DND-41 (cell line): ENCODE measurements around the gene PTPRU.

Experiments
- ATAC-seq: fragments of 200-7000 bp; cut with Tn5 transposase; 3 replicates; pipeline ENCODE4 v1.9.1; 2021; ENCODE audit warnings: low read depth; ENCODE audit not compliant: insufficient read depth
- DNase-seq: peaks from one replicate; pipeline ENCODE4 v3.0.0-alpha.2; 2020
- H2AFZ ChIP-seq: 2 replicates; pipeline ENCODE4 v1.6.0; 2012; ENCODE audit warnings: low read depth, low read length
- H3K27ac ChIP-seq: 2 replicates; pipeline ENCODE4 v1.5.1; 2012; ENCODE audit warnings: low read length, inconsistent platforms
- H3K27me3 ChIP-seq: fragments of 200-600 bp; sonication (generic); 2 replicates; pipeline ENCODE4 v1.6.0; 2012; ENCODE audit warnings: low read length, mild to moderate bottlenecking, inconsistent platforms; ENCODE audit not compliant: insufficient read depth, poor library complexity
- H3K36me3 ChIP-seq: 2 replicates; pipeline ENCODE4 v1.5.1; 2012; ENCODE audit warnings: low read length, inconsistent platforms; ENCODE audit not compliant: insufficient read depth
- H3K4me1 ChIP-seq: 2 replicates; pipeline ENCODE4 v1.5.1; 2012; ENCODE audit warnings: mild to moderate bottlenecking, low read length; ENCODE audit not compliant: insufficient read depth
- H3K4me2 ChIP-seq: 2 replicates; pipeline ENCODE4 v1.6.0; 2012; ENCODE audit warnings: mild to moderate bottlenecking, moderate library complexity, low read length, inconsistent platforms; ENCODE audit not compliant: insufficient read depth
- H3K4me3 ChIP-seq, 2 experiments: fragments of 200-600 bp in 1 of 2; shearing (Covaris generic) in 1 of 2; 2 replicates each; pipeline ENCODE4 v1.5.1; 2012 to 2016; ENCODE audit warnings: inconsistent platforms in 2 of 2, low read length in 2 of 2, mild to moderate bottlenecking in 2 of 2, low read depth in 1 of 2, moderate library complexity in 1 of 2
- H3K79me2 ChIP-seq: 2 replicates; pipeline ENCODE4 v1.6.0; 2012; ENCODE audit warnings: low read length, inconsistent platforms; ENCODE audit not compliant: insufficient read depth
- H3K9ac ChIP-seq: 2 replicates; pipeline ENCODE4 v1.6.0; 2012; ENCODE audit warnings: low read depth, mild to moderate bottlenecking, inconsistent platforms, low read length, moderate library complexity
- H3K9me3 ChIP-seq: 2 replicates; pipeline ENCODE4 v1.5.1; 2012; ENCODE audit warnings: low read length, moderate library complexity, mild to moderate bottlenecking, inconsistent platforms; ENCODE audit not compliant: insufficient read depth, severe bottlenecking
- H4K20me1 ChIP-seq: 2 replicates; pipeline ENCODE4 v1.6.0; 2012; ENCODE audit warnings: low read length; ENCODE audit not compliant: insufficient read depth
- CTCF ChIP-seq: IDR thresholded peaks from 2 replicates; pipeline ENCODE4 v1.5.1; 2012; ENCODE audit warnings: borderline replicate concordance, low read length, moderate library complexity, mild to moderate bottlenecking; ENCODE audit not compliant: poor library complexity, severe bottlenecking; ENCODE audit errors: extremely low read depth
- EZH2 ChIP-seq: IDR thresholded peaks from 3 replicates; pipeline ENCODE4 v1.6.1; 2012; ENCODE audit warnings: borderline replicate concordance, low read depth, mild to moderate bottlenecking, moderate library complexity, low read length, inconsistent platforms; ENCODE audit not compliant: severe bottlenecking

The PTPRU gene

GRCh38 chr1:29330856-29331255 is 94.5 kb downstream of the PTPRU start:
- H4K20me1 ChIP-seq: no peaks in the 10 kb centered on the region
- ATAC-seq: no peak

GRCh38 chr1:29331309-29331708 is 95.0 kb downstream of the PTPRU start:
- Histone ChIP-seq H2AFZ (no peak overlapping the region), H3K36me3 (no peaks in the 10 kb centered on the region), H3K4me2 (no peak overlapping the region), H3K9ac (no peak overlapping the region), H3K4me1 (no peaks in the 10 kb centered on the region), H3K9me3 (no peaks in the 10 kb centered on the region), H3K79me2 (no peaks in the 10 kb centered on the region), H4K20me1 (no peaks in the 10 kb centered on the region), H3K4me3 (no peak overlapping the region), H3K27me3 (peaks cover 2% of the 10 kb centered on the region), H3K27ac (no peak overlapping the region)
- TF ChIP-seq CTCF (no peak), EZH2 (no peak)
- ATAC-seq (no peak), DNase-seq (no peak)

More at GRCh38 chr1:29330856-29331255, 94.5 kb downstream of the PTPRU start:
- no peak overlapping the region for H2AFZ ChIP-seq
- H3K27ac ChIP-seq: no peak overlapping the region
- H3K4me1 ChIP-seq: no peaks in the 10 kb centered on the region
- no peaks in the 10 kb centered on the region for H3K79me2 ChIP-seq
- H3K36me3 ChIP-seq: no peaks in the 10 kb centered on the region
- no peak overlapping the region for H3K4me3 ChIP-seq
- DNase-seq: no peak
- H3K9me3 ChIP-seq: no peaks in the 10 kb centered on the region
- TF ChIP-seq CTCF: no peak
- TF ChIP-seq EZH2: no peak
- H3K9ac ChIP-seq: no peak overlapping the region
- H3K27me3 ChIP-seq: peaks cover 2% of the 10 kb centered on the region
- no peak overlapping the region for H3K4me2 ChIP-seq

GRCh38 chr1:29331729-29332128 is 95.4 kb downstream of the PTPRU start:
- DNase-seq (no peak), ATAC-seq (no peak)
- H3K27me3 ChIP-seq: peaks cover 2% of the 10 kb centered on the region
- no peaks in the 10 kb centered on the region for H3K36me3 ChIP-seq
- H3K27ac ChIP-seq: no peak overlapping the region
- no peaks in the 10 kb centered on the region for H4K20me1 ChIP-seq
- no peak overlapping the region for H2AFZ ChIP-seq
- no peaks in the 10 kb centered on the region for H3K9me3 ChIP-seq
- no peak for TF ChIP-seq CTCF
- no peak for TF ChIP-seq EZH2
- no peak overlapping the region for H3K9ac ChIP-seq
- no peaks in the 10 kb centered on the region for H3K4me1 ChIP-seq
- no peak overlapping the region for H3K4me2 ChIP-seq
- H3K79me2 ChIP-seq: no peaks in the 10 kb centered on the region
- no peak overlapping the region for H3K4me3 ChIP-seq

- Histone ChIP-seq H3K27me3 (peaks cover 2% of the 10 kb centered on the region), H3K9ac (no peak overlapping the region), H3K4me2 (no peak overlapping the region), H4K20me1 (no peaks in the 10 kb centered on the region), H3K79me2 (no peaks in the 10 kb centered on the region), H3K4me1 (no peaks in the 10 kb centered on the region), H3K27ac (no peak overlapping the region), H2AFZ (no peak overlapping the region), H3K36me3 (no peaks in the 10 kb centered on the region), H3K9me3 (no peaks in the 10 kb centered on the region), H3K4me3 (no peak overlapping the region)
- DNase-seq: peak; percentile 44
- TF ChIP-seq EZH2: no peak
- peak; percentile 70 for TF ChIP-seq CTCF
- ATAC-seq: peak; percentile 62; the same call in 2 of the 3 replicates
These were observed 95.9 kb downstream of the PTPRU start for GRCh38 chr1:29332204-29332603.
